IPS DF 19.7 (cell line): ENCODE measurements around the gene OR5K4.
A peak's percentile ranks its signal among the peaks of the same experiment; 100 is the strongest.

ENCODE experiments used
- DNase-seq: peaks from one replicate; pipeline ENCODE4 v3.0.0-alpha.2; 2013; ENCODE audit warnings: low read depth, low spot score

OR5K4 gene, protein sequence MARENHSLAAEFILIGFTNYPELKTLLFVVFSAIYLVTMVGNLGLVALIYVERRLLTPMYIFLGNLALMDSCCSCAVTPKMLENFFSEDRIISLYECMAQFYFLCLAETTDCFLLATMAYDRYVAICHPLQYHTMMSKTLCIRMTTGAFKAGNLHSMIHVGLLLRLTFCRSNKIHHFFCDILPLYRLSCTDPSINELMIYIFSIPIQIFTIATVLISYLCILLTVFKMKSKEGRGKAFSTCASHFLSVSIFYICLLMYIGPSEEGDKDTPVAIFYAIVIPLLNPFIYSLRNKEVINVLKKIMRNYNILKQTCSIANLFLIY

DNA sequence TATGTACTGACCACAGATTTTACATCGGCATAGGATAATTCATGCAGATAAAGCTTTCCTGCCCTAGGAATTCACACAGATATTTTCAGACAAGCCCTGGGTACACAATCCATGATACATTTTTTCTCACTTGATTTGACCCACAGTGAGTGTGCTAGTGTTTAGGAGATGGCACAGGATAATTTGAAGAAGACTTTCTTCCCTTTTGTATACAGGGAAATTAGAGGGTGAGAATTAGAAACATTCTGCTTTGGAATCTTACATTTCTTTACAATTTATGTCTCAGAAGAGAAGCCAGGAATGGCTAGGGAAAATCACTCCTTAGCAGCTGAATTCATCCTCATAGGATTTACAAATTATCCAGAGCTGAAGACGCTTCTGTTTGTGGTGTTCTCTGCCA is at the start of gene OR5K4:
TSS of gene OR5K4 (plus strand) at position 301 of the 400 bp plus-strand sequence. CDS start at position 301, 0 bp downstream.
- DNase-seq, result no peak

DNA sequence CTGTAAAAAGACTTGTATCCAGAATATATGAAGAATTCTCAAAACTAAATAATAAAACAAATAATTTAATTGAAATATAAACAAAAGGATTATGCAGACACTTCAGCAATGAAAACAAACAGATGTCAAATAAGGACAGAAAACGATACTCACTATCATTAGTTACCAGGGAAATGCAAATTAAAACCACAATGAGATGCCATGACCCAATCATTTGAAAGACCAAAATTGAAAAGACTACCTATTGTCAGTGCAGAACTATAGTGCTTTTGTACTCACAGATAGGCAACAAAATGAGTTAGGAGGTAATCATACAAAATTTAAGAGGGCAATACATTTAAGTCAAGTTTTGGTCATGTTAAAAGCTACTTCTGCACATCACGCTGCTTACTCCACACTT is 31.6 kb upstream of the OR5K4 start:
- no peak for DNase-seq

DNA sequence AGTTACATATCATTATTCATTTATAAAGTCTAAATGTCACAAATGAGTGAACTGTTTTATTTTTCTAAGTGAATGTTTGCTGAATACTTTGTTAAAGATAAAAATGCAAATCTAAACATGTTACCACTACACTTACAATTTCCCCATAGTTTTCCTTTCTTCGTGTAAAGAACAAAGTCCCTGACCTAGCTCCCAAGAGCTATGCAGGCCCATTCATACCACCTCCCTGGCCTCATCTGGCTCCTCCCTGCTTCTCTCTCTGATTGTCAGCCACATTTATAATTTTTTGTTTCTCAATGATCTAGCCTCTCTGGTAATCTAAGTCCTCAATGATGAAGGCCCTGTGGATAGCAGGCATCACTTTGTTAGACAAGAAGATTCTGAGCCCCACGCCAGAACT is 31.0 kb upstream of the OR5K4 start:
- DNase-seq, result no peak

DNA sequence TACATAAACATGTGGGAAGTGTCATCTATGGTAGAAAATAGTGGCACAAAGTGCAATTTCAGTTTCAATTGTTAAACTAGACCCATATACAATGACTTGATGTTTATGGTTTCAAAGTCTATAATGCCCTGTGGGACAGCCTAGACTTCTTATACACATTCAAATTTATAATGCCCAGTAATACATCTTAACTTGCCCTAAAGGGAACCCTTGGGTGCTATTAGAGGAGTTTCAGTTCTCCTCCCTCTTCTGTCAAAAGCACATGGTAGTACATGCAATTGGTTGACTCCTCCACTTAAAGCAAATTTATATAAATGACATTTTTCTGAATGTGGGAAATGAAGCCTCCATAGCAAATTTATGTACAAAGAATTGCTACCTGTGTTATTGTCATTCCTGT is 30.2 kb upstream of the OR5K4 start:
- DNase-seq, result no peak

DNA sequence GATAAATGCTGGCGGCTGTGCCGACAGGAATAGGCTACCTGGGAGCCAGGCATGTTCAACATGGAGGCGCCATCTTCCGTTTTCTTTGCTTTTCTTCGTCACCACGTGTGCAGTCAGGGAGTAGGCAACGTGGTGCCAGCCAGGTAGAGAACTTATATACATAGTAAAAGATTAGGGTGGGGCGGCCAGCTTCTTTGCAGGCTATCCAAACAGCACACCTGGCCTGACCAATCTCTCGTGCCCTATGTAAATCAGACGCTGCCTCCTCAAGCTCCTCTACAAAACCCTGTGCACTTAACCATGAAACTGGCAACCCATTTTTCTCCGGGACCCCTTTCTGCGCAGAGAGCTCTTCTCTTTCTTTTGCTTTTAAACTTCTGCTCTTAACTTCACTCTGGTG is 28.6 kb upstream of the OR5K4 start:
- peak; percentile 60 for DNase-seq

DNA sequence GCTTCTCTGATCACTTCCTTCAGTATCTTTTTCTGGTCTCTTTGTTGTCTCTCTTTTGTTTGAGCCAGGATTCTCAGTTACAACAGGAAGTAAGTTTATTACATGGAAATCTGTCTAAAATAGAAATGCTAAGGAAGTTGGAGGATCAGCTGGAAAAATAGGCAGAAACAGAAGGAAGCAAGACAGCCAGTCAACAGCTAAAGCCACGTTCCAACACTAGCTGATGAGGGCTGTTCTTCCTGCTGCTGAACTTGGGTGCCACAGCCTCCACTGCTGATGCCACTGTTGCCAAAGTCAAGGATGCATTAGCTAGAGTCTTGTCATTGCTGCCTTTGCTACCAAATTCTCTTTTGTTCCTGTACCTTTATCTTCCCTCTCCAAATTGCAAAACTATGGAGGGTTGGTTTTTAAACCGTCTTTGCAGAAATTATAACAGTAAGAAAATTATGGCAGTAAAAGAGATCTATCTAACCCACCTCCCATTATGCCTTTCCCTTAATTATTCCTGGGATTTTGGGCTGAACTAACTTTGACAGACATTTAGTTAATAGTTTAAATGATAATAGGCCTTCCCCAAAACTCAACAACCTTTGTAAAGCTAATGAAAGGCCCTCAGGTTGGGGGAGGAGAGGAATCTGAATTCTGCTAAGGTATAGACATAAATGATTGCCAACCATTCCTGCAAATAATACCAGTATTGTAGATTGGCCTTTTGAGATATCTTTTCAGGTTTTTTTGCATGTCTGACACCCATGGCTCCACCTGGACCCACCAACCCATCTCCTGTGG is 27.4 kb upstream of the OR5K4 start:
- DNase-seq, result no peak

DNA sequence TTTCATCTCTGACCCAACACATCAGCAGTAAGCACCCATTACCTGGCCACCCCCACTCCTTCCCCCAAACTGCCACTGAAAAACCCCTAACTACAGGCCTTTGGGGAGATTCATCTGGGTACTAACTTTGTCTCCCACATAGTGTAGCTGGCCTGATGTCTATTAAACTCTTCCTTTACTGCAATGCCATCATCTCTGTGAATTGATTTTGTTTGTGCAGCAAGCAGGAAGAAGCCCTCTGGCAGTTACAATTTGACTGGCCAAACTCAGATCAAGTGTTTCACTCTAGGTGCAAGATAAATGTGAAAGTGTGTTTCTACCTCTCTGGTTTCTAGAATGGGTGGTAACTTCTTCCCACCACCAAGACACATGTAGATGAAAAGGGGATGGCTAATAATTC is 26.7 kb upstream of the OR5K4 start:
- no peak for DNase-seq

DNA sequence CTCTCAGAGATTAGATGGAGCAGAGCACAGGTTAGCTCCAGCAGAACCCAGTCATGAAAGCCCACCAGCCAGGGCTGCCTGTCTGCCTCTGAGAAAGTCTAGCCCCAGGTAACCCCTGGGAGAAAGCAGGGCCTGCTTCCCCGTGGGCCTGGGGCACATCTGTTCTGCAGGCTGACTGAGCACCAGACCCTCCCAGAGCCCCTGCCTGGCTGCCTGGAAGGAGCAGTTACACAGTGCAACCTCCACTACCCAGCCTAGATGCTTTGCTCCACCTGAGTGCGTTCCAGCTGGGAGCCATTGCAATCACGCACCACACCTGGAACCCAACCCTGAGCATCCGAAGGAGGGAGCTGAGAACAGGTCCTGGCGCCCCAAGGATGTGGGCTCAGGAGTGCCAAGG is 24.7 kb upstream of the OR5K4 start:
- DNase-seq, result no peak

DNA sequence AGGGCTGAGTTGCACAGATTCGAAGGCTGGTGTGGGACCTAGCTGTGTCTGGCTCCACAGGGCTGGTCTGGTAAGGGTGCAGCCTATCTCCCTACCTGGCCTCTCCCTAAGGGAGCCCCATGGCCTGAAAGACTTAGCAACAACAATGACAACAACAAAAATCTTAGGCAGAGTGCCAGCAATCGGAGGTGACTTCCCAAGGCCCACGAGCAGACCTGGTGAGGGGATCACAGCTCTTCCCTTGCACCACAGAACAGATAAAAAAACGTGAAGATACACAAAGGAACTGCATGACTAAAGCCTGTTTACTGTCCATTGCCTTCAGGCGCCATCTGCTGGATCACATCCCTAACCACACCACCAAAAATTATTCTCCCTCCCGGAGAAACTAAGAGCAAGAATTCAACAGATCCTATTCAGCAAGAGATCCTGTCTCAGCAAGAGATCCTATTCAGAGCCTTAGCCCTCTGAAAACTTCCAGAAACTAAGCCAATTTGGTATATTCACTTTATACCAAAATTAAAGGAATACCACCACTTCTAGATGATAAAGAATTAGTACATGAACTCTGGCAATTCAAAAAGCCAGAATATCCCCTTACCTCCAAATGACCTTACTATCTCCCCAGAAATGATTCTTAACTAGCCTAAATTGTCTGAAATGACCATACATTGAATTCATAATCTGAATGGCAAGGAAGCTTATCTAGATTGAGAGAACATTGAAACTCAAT is 24.1 kb upstream of the OR5K4 start:
- DNase-seq, result peak; percentile 71

DNA sequence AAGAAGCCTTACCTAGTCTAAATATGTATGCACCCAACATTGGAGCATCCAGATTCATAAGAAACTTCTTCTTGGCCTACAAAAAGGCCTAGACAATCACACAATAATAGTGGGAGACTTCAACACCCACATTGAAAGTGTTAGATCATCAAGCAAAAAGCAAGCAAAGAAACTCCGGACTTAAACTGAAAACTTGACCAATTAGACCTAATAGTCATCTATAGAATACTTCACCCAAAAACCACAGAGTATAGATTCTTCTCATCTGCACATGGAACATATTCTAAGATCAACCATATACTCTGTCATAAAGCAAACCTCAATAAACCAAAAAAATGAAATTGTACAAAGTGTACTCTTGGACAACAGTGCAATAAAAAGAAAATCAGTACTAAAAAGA is 22.3 kb upstream of the OR5K4 start:
- no peak for DNase-seq

DNA sequence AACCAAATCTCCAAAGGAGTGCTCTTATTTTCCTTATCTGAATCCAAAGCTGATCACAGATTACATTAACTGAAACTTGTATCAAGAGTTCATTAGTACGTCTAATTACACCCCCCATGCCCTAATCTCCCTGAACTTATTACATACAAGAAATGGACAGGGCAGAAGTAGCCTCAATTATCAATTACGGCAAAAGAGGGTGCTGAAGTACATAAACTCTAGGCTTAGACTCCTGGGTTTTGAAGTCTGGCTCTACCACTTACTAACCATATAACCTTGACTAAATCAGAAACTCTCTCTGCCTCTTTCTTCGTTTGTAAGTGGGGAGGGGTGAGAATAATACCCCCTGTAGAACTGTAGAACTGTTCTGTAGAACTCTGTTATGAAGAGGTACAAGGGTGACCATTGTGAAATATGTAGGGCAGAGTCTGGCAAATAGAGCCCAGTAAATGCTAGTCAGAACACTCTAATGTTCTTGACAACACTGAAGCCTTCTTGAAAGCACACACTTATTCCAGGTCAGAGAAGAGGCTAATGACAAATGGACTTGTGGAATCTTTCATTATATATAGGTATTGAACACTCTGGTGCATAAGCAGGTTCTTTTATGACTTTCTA is 19.6 kb upstream of the OR5K4 start:
- DNase-seq, result no peak

DNA sequence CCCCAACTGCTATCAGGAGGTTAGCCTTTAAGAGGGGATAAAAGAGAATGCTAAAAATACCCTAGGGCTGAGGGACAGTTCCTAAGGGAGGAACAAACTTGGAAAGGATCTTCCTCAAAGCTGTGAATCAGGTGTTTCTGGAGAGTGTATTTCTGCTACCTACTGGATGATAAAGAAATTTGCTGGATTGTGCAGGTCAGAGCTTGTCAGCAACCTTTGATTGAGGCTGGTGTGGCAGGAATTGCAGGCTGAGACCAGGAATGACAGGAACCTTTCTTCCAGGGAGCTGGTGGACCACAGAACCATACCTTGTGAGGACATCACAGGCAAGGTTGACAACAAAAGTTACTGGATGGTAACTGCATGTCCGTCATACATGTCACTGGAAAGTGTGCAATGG is 14.6 kb upstream of the OR5K4 start:
- no peak for DNase-seq

DNA sequence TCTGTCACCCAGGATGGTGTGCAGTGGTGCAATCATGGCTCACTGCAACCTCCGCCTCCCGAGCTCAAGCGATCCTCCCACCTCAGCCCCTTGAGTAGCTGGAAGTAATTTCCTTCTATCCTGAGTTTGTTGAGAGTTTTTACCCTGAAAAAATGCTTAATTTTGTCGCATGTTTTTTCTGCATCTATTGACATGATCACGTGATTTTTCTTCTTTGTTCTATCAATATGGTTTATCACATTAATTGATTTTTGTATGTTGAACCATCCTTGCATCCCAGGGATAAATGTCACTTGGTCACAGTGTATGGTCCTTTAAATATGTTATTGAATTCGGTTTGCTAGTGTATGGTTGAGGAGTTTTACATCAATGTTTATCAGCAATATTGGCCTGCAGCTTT is 11.9 kb upstream of the OR5K4 start:
- DNase-seq, result no peak

DNA sequence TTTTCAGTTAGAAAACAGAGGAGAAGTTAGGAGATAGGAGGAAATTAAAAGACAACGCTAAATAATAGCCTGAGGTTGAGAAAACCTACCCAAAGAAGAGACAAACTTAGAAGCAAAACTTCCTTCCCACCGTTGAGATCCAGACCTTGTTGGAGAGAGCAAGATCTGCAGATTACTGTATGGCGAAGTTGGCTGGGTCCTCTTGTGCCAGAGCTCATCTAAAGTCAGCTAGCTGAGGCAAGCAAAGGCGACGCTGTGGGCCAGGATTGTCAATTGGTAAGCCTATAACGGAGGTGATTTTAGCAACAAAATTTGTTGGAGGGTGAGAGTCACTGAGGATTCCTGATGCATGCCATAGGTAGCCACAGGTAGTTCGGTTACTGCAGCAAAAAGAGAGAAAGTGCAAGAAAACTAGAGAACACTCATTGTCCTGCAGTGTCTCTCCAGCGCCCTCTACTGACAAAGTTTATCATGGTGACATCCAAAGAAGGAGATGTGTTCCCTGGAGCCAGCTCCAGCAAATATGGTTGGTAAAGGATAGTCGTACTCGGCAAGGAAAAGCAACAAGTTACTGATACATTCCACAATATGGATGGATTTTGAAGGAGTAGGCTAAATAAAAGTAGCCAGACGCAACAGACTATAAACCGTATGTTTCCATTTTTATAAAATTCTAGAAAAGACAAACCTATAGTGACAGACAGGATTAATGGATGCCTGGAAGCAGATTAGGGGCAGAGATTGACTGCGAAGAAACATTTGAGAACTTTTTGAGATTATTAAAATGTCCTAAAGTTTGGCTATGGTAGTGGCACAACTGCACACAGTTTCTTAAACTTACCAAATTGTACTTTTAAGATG is 9.8 kb upstream of the OR5K4 start:
- DNase-seq, result peak; percentile 60

DNA sequence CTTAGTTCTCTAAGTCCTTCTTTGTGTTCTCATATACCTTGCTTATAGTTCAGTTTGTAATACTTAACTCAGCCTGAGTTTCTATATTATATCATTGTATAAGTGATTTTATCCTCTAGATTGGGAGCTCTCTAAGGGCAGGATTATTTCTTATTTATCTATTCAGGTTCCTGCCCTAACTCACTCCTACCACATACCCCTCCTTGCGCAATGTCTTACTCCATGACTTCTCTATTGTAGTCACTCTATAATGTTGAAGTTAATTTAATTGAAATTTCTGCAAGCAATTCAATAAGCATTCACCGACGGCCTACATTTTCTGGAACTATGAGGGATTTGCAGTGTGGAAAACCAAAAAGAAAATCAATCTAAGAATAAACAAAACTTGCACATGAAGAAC is 3.6 kb upstream of the OR5K4 start:
- DNase-seq, result no peak

DNA sequence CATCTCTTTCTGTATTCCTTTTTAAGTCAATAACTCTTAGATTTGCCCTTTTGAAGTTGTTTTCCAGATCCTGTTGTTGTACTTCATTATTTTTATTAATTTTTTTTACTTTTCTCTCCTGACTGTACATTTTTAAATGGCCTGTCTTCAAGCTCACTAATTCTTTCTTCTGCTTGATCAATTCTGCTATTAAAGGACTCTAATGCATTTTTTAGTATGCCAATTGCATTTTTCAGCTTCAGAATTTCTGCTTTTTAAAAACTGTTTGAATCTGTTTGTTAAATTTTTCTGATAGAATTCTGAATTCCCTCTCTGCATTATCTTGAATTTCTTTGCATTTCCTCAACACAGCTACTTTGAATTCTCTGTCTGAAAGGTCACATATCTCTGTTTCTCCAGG is 5.6 kb downstream of the OR5K4 start:
- DNase-seq, result no peak

DNA sequence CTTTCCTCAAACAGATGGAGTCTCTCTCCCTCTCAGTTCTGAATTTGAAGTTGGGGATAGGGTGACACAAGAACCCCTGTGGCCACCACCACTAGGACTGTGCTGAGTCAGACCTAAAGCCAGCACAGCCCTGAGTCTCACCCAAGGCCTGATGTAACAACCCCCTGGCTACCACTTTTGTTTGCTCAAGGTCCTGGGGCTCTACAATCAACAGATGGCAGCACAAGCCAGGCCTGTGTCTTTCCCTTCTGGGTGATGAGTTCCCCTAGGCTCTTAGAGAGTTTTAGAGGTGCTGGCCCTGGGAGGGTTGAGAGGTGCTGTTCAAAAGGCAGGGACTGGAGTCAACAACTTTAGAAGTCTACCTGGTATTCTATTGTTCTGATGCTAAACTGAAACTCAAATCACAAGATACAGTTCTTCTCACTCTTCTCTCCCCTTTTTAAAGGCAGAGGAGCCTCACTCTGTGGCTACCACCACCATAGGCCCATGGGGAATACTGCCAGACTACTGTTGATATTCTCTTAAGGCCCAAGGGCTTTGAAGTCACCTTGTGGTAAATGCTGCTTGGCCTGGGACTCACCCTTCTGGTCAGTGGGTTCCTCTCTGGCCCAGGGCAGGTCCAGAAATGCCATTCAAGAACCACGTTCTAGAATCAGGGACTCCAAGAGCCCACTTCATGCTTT is 6.5 kb downstream of the OR5K4 start:
- DNase-seq, result no peak

DNA sequence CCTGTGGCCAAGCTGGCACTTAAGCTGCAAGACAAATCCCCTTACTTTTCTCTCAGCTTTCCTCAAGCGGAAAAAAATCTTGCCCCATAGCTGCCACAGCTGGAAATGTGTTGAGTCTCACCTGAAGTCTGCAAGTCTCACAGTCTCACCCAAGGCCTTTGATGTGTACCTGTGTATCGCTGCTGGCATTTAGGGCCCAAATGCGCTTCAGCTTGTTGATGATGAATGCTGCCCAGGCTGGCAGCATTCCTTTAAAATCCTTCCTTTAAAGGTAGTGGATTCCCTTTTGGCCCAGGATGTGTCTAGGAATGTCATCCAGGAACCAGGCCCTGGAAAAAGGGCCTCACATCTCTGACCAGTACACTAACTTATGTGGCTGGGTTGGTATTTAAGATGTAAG is 7.0 kb downstream of the OR5K4 start:
- DNase-seq, result no peak

DNA sequence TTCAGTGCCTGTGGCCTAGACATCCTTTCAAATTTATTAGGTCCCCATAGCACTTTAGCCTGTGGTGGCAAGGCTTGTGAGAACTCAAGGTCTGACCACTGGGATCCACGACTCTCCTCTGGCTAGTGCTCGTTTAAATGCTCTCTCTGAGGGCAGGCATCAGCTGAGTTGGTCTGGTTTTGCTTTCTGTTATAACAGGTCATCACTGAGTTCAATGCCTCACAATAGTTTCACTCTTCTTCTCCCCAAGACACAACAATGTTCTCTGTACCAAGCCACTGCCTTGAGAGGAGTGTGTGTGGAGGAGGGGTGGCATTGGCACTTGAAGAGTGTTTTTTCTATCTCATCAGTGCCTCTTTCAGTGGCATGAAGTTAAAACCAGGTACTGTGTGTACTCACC is 7.6 kb downstream of the OR5K4 start:
- no peak for DNase-seq

DNA sequence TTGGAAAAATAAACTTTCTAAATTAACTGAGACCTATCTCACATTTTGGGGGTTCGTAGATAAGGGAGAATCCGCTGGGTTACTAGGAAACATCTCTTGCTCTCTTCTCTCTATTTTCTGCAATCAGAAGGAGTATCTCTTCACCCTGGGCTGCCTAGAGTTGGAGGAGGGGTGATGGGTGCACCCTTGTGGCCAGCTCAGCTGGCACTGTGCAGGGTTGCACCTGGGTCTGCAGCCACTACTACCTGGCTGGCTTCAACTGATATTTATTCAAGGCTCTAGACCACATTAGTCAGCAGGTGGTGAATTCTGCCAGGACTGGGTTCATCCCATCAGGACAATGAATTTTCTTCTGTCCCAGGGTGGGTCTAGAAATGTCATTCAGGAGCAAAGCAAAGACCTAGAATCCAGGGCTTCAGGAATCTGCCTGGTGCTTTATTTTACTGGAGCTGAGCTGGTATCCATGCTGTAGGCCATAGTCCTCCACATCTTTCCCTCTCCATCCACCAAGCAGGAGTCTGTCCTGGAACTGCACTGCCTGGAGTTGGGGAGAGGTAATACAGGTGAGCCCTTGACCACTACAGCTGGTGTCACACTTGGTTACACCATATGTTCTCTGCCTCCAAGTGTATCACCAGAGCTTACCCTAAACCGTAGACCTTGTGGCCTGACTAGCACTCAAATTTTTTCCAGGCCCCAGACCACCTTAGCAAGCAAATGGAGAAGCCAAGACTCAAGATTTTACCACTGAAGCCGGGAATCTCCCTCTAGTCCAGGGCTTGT is 14.0 kb downstream of the OR5K4 start:
- no peak for DNase-seq
